GM04504 (cell line): ENCODE data around the gene ILK.

Experiments used
- DNase-seq: peaks from one replicate; pipeline ENCODE4 v3.0.0-alpha.2; 2012; ENCODE audit warnings: low read depth

ILK gene

DNA sequence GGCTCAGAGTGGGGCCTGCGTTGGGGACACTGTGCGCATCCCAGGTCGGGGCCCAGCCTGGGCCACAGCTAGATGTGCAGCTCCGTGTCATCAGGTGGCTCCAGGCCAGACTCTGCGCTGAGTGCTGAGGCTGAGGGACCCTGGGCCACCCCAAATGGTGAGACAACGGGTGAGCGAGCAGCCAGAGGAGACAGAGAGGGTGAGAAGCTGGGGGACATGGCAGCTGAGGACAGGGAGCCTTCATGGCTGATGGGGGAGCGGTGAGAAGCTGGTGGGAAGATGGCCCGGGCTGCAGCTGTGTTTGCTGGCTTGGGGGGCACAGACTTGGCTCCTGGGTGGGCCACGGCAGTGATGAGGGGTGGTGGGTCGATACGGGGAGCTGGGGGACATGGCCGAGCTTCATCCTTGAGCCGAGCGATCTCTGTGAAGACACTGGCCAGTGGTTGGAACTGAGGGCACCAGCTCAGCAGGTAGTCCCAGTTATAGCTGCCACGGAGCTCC lies 18.2 kb downstream of the ILK start:
- no peak for DNase-seq

DNA sequence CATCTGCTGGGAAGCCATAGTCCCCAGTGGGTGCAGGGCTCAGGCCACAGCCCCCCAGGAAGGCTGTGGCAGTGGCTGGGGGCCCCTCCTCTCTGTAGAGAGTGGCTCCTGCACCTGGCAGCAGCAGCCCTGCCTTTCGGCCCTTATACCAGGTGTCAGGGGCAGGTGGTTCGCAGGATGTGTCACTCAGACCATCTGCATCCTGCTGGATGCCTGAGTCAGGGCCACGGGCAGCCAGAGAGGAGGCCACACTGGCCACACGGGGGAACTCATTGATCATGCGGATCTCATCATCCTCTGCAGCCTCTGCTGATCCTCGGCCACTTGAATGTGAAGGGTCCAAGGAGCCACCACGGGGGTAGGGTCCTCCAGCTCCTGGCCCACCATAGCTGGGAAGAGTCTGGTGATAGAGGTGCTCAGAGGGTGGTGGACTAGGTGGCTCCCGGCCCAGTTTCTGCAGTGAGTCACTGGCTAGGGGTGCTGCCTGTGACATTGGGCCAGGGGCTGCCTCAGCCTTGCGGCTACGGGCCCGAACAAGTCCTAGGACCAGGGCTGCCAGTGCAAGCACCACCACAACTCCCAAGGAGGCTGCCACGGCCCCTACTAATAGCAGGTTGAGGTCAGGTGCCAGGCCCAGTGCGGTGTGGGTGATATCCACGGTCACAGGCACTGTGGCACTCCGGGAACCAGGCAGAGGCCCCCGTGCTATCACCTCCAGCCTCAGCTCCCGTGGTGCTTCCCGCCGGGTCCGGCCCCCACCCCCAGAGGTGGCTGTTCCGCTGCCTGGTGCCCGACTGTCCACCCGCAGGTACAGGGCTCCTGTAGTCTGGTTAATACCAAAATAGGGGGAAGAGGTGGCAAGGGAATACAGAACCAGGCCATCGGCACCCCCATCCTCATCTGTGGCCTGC lies 18.9 kb downstream of the ILK start:
- DNase-seq = no peak

DNA sequence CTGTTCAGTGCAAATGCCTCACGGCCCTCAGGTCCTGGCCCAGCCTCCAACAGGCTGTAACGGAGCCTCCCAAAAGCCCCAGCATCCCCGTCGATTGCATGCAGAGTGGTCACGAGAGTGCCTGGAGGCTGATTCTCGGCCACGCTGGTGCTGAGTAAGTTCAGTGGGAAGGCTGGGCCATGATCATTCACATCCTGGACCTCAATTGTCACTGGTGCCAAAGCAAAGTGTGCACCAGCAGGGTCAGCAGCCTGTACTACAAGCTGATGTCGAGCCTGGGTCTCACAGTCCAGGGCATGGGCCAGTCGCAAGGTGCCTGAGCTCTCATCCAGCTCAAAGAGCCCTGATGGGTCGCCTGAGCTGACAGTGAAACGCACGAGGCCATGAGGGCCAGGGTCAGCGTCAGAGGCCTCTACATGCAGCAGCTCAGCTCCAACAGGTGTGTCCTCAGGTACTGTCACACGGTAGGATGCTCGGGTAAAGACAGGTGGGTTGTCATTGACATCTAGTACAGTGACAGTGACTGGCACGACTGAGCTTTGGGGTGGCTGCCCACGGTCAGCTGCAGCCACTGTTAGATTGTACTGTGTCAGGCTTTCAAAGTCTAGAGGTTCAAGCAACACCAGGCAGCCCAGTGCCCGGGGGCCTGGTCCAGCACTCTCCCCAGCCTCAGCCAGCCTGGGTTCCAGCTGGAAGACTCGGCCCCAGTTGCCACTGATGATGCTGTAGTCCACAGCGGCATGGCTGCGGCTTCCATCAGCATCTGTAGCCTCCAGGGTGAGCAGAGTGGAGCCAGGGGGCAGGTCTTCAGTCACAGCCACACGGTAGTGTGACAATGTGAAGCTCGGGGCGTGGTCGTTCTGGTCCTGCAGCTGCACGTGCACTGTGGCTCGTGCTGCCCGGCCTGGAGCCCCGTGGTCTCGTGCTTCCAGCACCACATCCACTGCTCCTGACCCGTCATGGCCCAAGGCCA lies 20.1 kb downstream of the ILK start:
- DNase-seq = no peak

DNA sequence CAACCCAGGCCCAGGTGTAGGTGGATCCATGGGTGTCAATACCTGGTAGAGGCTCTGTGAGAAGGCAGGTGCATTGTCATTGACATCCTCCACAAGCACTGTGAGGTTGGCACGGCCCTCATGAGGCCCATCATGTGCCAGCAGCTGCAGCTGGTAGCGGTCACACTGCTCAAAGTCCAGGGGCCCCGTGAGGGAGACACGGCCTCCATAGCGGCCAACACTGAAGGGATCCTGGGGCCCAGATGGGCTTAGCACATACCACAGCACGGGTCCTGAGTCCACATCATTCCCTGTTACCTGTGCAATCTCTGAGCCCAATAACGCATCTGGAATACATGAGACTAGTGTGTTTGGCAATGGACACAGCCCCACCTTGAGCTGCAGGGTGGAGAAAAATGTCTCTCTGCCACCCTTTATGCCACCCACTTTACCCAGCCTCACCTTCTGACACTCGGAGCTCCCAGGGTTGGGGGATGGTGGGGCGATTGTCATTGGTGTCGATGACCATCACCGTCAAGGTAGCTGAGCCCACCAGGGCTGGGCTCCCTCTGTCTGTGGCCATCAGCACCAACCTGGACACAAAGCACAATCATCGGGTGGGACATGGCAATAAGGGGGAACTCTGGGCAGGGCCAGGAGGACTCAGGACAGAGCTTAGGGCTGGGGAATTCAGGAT lies 21.7 kb downstream of the ILK start:
- DNase-seq = no peak

DNA sequence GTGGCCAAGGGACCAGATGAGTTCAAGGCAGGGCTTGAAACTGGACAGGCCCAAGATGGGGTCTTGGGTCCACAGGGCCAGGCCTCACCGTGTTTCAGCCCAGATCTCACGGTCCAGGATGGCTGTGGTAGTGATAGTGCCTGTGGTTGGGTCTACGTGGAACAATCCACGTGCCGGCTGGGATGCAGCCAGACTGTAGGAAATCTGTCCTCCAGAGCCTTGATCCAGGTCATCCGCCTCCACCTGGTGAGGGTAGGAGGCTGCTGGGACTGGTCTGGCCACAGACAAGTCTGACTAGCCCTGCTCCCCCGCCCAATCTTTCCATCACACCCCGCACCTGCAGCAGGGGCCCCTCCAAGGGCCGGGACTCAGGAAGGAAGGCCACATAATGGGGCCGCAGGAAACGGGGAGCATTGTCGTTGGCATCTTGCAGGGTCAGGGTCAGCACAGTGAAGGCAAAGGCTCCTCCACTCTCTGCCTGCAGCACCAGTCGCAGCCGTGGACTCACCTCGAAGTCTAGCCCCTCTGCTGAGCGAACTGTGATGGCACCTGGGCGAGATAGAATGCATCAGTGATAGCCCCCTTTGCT lies 22.4 kb downstream of the ILK start:
- no peak for DNase-seq

DNA sequence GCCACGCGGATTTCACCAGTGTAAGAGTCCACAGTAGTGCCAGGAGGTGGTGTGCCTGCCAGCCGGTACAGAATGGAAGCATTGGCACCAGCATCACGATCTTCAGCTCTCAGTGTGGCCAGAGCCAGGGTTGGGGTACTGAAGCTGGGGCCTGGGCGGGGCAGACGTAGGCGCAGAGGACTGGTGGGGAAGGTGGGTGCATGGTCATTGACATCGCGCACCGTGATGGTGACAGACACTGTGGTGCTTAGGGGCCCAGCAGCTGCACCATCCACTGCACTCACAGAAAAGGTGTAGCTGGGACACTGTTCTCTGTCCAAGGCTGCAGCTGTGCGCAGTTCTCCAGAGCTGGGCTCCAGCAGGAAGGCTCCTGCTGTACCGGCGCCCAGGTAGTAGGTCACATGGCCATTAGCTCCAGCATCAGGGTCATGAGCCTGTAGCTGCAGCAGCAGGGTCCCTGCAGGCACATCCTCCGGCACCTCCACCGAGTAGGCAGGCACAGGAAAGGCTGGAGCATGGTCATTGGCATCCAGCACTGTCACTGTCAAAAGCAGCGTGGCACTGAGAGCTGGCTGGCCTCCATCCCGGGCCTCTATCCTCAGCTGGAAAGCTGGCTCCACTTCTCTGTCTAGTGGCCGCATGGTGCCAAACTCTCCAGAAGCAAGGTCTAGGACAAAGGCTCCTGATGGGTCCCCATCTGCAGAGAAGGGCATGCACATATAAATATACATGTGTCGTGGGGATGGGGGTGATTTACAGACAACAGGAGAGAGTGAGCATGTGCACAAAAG lies 23.6 kb downstream of the ILK start:
- no peak for DNase-seq

DNA sequence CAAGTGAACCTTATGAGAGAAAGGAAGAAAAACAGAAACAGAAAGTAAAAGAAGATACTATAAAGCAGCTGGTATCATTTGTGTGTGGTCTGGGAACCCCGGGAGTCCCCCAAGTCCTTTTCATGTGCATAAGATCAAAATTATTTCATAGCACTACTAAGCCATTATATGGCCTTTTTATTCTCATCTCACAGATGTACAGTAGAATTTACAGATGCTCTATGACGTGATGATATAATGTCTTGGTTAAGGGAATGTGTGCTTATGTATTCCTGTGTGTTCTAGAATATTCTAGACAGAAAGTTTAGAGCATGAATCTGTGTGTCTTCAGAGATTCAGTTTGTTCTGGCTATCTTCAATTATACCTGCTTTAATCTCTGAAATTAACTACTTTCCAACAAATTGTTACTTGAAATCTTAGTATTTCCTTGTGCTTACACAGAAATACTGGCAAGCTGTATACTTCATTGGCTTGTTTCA lies 24.2 kb downstream of the ILK start:
- DNase-seq = no peak

DNA sequence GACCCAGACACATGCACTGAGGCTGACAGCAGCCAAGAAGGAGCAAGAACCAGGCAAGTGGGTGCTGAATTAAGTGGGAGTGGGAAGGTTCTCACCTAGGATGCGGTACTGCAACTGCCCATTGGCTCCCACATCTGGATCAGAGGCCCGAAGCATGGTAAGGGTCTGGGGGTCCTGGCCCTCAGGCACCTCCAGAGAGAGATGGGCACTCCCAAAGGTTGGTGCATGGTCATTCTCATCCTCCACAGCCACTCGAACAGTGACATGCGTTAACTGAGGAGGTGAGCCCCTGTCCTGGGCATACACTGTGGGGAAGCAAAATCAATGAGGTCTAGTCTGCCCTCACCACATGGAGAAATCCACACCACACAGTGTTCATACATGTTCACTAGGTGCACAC lies 25.0 kb downstream of the ILK start:
- DNase-seq = no peak

DNA sequence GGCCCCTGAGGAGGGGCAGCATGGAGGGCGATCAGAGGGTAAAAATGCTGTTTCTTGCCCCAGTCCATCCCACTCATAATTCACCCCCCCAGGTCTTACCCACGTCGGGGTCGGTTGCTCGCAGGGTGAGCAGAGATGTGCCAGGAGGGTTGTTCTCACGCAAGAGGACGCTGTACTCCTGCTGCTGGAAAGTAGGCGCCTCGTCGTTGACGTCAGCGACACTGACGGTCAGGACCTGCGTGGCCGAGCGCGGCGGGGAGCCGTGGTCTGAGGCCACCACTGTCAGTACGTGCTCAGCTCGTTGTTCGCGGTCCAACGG lies 26.0 kb downstream of the ILK start:
- DNase-seq = no peak

DNA sequence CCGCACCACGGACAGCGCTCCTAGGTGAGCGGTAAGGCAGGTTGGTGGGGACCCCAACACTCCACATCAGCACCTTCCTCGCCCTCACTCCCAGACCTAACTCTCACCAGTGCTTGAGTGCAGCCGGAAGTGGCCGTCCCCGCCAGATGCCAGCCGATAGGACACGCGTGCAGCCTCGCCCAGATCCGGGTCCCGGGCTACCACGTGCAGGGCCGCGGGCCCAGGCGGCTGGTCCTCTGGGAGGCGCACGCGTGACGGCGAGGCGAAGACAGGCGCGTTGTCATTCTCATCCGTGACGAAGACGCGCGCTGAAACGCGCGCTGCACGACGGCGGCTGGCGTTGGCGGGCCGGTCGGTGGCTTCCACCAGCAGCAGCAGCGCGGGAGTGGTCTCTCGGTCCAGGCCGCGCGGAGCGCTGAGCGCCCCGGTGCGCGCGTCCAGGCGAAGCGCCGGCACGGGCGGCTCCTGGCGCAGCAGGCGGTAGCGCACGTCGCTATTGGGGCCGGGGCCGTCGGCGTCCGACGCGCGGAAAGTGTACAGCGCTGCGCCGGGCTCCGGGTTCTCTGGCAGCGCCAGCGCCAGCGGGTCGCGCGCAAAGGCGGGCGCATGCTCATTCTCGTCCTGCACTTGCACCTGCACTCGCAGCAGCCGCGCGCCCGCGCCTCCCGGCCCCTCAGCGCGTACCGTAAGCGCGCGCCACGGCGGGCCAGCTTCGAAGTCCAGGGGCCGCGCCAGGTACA lies 26.5 kb downstream of the ILK start:
- no peak for DNase-seq

DNA sequence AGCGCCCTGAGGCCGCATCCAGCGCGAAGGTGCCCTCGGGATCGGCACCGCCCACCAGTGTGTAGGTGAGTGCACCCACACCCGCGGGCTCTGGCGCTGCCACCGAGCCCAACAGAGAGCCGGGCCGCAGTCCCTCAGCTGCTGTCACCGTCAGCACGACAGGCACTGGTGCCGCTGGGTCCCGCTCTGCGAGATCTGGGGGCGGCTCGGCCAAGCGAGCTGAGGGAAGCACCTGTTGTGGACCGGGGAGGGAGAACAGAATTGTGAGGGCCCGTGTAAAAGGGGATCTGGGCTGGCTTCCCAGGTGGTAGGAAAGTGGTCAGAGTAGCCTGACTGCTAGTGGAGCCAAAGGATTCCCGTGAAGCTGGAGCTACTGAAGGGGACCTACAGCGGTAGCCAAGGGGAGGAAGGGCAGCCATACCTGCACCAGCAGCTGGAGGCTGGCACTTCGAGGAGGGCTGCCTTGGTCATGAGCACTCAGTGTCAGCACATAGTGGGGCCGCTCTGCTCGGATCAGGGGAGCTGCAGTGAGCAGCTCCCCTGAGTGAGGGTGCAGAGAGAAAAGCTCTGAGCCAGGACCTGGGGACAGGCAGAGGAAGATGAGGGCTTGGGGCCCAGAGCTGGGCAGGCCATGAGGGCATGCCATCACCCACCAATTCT lies 27.2 kb downstream of the ILK start:
- no peak for DNase-seq

DNA sequence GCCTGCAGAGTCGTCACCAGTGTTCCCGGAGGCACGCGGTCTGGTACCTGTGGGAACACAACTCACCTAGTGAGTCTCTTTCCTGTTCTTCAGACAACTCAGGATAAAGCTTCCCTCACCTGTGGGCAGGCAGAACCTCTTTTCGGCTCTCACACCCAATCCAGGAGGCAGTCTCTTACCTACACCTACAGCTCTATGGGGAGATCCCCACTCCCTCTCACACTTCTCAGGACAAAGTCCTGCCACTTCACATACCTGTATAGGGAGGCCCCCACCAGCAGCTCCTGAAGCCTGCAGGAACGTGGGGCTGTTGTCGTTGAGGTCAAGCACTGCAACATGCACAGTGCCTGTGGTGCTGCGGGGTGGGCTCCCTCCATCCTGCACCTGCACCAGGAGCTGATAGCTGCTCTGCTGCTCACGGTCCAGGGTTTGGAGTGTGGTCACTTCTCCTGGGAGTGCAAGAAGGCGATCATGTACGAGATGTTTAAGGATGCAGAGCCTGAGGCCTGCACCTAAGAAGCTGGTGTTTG lies 27.9 kb downstream of the ILK start:
- DNase-seq = no peak

DNA sequence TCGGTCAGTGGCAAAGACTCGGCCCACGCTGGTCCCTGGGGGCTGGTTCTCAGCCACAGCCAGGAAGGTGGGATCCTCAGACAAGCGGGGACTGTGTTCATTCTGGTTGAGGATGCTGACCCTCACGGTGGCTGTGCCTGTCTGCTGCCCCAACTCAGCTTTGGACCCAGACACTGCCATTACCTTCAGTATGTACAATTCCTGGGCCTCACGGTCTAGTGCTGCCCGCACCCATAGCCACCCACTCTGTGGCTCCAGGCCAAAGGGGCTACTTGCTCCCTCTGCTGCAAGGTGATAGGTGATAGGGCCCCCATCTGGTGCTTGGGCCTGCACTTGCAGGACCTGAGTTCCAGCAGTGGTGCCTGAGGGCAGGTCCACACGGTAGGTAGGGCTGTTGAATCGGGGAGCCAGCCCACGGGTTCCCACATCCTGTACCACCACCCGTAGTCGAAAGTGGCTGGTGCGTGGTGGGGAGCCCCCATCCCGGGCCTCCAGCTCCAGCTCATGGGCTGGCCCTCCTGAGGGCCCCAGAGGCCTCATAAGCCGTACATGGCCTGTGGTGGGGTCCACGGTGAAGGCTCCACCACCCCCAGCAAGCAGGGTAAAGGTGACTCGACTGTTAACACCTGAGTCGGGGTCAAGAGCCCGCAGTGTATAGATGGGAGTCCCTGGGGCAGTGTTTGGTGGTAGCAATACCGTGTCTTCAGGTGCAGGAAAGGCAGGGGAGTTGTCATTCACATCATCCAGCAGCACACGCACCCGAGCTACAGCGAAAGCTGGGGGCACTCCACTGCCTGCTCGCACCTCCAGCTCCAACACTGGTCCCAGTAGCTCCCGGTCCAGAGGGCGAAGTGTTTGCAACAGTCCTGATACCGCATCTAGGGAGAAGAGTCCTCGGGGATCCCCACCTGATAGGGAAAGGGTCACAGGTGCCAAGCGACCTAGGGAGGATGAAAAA lies 28.8 kb downstream of the ILK start:
- no peak for DNase-seq

DNA sequence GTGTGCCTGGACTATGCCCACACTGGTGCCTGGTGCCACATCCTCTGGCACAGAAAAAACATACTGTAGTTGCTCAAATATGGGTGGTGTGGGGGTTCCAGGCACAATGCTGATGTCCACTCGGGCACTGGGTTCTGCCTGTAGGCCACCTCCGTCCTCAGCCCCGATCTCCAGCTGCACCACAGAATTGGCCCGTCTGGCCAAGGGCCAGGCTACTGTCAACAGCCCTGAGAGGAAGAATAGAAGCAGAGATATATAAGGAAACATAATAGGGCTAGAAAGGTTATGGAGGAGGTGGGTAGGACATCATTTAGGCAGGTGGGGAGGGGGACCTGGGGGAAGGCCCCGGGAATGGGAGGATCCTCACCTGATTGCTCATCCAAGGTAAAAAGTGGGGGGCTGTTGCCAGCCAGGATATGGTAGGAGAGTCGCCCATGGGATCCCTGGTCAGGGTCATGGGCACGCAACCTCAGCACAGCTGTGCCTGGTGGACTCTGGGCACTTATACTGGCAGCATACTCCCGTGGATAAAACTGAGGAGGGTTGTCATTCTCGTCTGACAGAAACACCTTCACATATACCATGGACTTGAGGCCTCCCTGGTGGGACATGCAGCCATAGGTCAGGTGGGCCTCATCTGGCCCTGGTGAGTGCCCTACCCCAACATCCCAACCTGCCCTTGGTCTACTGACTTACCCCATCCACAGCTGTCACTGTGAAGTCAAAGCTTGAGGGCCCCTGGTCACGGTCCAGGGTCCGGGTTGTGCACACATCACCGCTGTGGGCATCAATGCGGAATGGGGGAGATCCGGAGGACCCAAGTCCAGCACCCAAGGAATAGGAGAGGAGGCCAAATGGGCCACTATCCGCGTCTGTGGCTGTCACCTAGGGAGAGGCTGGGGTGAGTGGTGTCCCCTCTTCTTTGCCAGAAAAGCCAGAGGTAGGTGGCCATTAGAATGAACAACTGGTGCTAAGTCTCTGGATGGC lies 30.1 kb downstream of the ILK start:
- DNase-seq = no peak

DNA sequence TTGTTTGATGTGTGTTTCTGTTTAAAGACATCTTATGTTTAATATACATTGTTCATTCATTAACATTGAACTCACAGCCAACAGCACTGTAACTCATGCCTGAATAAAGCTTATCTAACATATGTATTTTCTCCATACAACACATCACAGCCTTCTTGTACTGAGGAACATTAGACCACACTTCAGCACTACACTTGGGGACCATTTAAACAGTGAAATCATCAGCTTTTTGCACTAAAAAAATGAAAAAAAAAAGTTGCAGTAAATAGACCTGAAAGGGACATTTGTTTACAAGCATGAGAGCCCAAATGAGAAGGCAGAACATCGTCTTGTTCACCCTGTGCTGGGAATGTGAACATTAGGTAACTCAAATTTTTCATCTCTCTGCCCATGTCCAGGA lies 31.0 kb downstream of the ILK start:
- DNase-seq = no peak

DNA sequence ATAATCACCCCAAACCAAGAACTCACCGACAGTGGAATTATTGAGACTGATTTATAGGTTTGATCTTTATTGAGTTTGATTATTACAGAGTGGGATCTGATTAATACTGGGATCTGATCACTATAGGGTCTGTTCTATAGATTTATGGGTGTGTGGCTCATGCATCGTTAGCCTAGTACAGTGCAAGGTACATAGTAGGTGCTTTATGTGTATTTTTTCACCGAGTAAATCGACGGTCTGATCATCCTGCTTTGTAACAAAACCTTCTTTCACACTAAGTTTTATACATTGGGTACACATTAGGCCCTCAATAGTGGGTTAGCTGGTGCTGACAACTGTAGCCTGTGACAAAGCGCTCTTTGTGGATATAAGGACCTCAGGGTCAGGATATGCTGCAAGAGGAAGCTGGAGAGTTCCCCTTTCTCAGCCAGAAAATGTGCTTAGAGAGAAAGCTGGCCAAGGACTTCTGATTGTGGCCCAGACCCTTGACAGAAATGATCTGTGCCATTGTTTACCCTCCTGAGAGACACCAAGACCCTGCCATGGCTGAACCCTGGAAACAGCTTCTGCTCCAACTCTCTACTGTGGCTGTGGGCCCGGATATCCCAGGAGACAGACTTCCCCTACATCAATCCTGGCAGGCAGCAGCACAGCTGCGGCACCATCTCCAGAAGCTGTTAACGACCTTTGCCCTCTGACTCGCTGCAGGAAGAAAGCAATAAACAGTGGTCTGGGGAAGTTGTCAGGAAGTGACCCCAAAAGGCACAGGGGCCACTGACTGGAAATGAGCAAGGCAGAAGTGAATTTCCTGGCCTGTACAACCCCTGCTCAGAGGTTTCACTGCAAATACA lies 31.7 kb downstream of the ILK start:
- no peak for DNase-seq
